ENCODE measurements around the gene ZNF692.
"Not testable (repeated sequence)": the region's sequence is repeated elsewhere in the genome, so short reads cannot be mapped to it uniquely, and the experiment has no call there.

Gene ZNF692

DNA sequence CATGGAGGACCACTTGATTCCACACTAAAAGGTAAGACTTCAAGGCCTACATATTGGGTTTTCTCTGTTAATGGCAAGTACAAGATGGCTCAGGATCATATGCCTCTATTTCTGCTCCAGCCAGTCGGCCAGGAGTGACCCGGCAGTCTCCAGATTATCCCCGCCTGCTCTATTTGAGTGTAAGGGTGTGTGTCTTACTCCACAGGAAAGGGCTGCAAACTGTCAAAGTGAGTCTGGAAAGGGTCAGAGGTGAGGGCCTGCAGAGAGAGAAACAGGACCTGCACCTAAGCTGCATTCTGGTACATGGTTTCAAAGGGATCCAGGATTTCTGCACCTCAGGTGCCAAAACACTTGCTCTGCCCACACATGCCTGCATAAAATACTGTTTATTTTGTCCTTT, 9.2 kb downstream of the ZNF692 start:
- no peak for DNase-seq (ENCODE audit: low spot score)

DNA sequence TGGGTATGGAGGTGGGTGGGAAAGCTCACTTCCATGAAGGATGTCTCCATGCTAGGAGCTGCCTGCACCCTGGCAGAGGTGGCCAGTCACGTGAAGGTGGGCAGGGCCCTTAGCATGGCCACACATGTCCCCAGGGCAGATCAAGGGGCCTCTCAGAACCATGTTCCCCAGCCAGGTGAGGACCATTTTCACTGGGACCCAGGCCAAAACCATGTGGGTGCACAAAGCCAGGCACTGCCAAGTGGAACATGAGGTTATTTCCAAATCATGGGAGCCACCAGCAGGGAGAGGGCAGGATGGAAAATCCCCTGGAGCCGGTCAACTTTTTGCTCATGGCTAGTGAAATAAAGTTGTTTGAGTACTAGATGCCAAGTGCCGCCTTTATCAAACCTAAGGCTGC, 9.7 kb downstream of the ZNF692 start:
- DNase-seq (ENCODE audit: low spot score), result no peak

- DNase-seq (ENCODE audit: low spot score), result no peak
Measured at GRCh38 chr1:248848602-248849001, 10.3 kb downstream of the ZNF692 start.

DNA sequence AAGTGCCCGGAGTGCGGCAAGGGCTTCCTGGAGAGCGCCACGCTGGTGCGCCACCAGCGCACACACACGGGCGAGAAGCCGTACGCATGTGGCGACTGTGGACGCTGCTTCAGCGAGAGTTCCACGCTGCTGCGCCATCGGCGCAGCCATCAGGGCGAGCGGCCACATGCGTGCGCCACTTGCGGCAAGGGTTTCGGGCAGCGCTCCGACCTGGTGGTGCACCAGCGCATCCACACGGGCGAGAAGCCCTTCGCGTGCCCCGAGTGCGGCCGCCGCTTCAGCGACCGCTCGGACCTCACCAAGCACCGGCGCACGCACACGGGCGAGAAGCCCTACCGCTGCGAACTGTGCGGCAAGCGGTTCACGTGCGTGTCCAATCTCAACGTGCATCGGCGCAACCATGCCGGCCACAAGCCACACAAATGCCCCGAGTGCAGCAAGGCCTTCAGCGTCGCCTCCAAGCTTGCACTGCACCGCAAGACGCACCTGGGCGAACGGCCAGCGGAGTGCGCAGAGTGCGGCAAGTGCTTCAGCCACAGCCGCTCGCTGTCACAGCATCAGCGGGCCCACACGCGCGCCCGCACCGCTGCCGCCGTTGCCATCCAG, 10.8 kb downstream of the ZNF692 start:
- DNase-seq (ENCODE audit: low spot score), result no peak

DNA sequence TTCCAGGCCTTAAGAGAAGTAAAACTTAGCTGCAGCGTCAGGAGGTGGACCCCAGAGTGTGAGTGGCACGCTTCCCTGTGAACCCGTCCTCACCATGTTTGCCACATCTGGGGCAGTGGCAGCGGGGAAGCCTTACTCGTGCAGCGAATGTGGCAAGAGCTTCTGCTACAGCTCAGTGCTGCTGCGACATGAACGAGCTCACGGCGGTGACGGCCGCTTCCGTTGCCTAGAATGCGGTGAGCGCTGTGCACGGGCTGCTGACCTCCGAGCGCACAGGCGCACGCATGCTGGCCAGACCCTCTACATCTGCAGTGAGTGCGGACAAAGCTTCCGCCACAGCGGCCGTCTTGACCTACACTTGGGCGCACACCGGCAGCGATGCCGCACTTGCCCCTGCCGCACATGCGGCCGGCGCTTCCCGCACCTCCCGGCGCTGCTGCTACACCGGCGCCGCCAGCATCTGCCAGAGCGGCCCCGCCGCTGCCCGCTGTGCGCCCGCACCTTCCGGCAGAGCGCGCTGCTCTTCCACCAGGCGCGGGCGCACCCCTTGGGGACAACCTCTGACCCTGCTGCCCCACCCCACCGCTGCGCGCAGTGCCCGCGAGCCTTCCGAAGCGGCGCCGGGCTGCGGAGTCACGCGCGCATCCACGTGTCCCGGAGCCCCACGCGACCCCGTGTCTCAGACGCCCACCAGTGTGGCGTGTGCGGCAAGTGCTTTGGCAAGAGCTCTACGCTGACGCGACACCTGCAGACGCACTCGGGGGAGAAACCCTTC, 11.5 kb downstream of the ZNF692 start:
- no peak for DNase-seq (ENCODE audit: low spot score)

GRCh38 chr1:248844526-248844925, 14.4 kb downstream of the ZNF692 start:
- no peak for DNase-seq (ENCODE audit: low spot score)

- DNase-seq (ENCODE audit: low spot score), result no peak
Measured at GRCh38 chr1:248843687-248844086, 15.2 kb downstream of the ZNF692 start.

DNA sequence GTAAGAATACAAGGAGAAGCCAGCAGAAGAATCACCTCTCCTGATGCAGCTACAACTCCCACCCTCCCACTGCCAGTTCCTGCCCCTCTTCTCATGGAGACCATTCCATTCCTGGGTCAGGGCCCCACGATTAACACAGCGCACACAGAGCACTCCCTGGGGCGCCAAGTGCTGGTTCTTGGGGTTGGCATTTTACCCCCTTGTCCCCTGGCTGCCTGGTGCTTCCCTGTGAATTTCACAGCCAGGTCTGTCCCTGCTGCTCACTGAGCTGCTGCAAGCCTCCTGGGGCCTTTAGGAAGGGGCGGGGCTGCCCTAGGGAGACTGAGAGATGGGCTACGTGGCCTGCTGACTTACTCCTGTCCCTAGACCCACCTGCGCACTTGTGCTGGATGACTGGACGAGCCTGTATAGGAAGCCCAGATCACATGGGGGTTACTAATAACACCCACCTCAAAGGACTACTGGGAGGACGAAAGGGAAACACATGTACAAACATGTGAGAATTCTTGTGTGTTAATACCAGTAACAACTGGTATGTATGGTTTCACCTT, 16.0 kb downstream of the ZNF692 start:
- no peak for DNase-seq (ENCODE audit: low spot score)

GRCh38 chr1:248841702-248842395, 17.0 kb downstream of the ZNF692 start:
- DNase-seq (ENCODE audit: low spot score), result peak; percentile 50

DNA sequence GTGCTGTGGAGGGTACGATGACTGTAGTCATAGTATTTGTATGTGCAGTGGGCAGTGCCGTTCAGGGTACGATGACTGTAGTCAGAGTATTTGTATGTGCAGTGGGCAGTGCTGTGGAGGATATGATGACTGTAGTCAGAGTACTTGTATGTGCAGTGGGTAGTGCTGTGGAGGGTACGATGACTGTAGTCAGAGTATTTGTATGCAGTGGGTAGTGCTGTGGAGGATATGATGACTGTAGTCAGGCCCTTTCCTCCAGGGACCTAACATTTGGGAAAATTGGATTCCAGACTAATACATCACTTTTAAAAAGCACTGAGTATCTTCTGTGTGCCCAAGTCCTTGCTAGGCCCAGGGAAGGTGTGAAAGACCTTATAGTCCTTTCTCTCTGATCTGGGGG, 17.9 kb downstream of the ZNF692 start:
- no peak for DNase-seq (ENCODE audit: low spot score)

- DNase-seq (ENCODE audit: low spot score), result no peak
Measured at GRCh38 chr1:248839168-248839555, 19.7 kb downstream of the ZNF692 start.

GRCh38 chr1:248838357-248839167, 20.3 kb downstream of the ZNF692 start:
- peak; percentile 88 for DNase-seq (ENCODE audit: low spot score)

DNA sequence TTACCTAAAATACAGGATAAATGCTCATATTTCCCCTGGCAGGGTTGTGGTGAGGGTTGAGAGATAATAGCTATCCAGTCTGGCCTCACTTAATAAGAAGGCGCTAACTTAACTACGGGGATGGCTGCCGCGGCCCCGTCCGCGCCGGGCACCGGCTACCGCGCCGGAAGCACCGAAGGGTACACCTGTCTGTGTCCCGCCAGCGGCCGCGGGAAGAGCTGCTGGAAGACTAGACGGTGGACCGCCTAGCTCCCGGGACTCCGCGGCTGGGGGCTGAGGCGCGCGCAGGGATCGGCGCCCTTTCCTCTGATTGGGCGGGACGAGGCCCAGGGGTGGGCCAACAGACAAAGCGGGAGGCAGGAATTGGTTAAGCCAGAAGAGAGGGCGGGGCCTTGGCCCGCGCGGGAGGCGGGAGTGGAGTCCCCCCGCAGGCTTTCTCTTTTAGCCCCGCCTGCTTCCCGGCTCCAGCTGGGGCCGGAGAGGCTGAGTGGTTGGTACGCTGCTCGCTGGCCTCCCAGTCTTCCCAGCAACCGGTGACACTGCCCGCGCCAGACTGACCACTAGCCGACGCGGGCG, 21.0 kb downstream of the ZNF692 start, which contains the start of gene ZNF672:
Gene ZNF672 (plus strand): TSS at position 444 of the 576 bp plus-strand sequence. CDS start 9,051 bp downstream, outside the sequence.
- peak; percentile 96 for DNase-seq (ENCODE audit: low spot score)

DNA sequence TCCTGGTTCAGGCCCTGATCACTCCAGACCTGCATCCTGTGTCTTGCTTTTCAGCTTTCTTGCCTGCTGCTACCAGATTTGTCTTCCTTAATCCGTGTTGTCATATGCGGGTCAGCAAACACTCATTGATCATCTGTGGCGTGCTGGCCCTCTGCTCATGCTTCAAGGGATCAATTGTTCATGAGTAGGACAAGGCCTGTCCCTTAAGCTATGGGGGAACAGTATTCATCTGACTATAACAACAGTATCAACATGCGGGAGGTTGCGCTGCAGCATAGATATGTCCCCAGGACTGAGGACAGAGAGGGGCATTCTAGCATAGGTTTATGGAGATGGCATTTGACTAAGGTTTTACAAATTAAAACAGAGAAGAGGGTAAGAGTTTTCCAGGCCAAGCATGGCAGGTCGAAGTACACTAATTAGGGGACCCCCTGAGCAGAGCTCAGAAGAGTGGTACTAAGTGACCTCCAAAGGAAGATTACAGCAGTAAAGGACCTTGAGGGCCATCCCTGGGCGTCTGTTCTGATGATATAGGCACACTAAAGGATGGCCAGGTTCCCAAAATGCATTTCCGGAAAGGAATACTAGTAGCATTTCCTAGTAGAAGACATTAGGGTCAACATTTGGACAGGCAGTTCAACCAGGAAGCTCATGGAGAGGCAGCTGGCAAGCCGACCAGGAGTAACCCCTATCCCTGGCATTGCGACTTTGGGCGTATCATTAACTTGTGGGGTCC, 21.7 kb downstream of the ZNF692 start:
- no peak for DNase-seq (ENCODE audit: low spot score)

GRCh38 chr1:248834343-248834940, 24.4 kb downstream of the ZNF692 start:
- DNase-seq (ENCODE audit: low spot score), result no peak

DNA sequence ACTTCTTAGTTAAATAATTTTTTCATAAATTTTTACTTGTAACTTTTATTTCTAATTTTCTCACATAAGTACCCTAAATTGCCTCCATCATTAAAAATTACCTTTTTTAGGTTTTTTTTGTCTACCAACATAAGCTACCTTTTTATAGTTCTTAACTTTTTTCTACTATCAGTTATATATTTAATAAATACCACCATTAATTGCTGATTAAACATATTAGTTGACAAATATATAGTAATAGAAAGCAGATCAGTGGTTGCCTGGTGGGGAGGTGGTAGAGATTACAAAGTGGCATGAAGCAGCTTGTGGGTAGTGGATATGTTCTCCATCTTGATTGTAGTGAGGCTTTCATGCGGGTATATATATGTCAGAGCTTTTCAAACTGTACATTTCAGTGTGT, 27.0 kb downstream of the ZNF692 start:
- no peak for DNase-seq (ENCODE audit: low spot score)

GRCh38 chr1:248830718-248831017, 28.2 kb downstream of the ZNF692 start:
- DNase-seq (ENCODE audit: low spot score), result not testable (repeated sequence)

DNA sequence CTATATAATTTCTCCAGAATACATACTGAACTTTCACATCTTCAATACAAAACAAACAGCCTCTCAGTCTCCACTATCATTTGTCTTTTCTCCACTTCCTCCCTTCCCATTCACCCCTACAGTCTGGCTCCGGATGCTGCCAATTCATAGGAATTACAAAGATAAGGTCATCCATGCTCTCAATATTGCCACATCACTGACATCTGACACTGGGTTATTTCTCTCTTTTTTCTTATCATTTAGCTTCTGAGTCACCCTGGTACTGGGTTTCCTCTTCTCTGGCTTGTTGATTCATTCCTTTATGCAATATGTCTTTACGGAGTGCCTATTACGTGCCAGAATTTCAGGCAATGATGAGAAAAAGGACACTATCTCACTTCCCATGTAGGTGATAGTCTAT, 30.0 kb downstream of the ZNF692 start:
- DNase-seq (ENCODE audit: low spot score), result peak; percentile 81

GRCh38 chr1:248825909-248826760, 32.8 kb downstream of the ZNF692 start, which contains the start of gene SH3BP5L:
Gene SH3BP5L, minus strand, starts transcription at chr1:248825915. Its CDS starts 980 bp downstream, at chr1:248824935.
- DNase-seq (ENCODE audit: low spot score), result peak; percentile 97

GRCh38 chr1:248825573-248825908, 33.3 kb downstream of the ZNF692 start:
- no peak for DNase-seq (ENCODE audit: low spot score)

All from hepatic stellate cell (primary cell).